ENCODE results near the gene UNC5CL. TPM values are rescaled to one million over a fixed set of nuclear protein-coding genes. Genes with fewer than 3 reads are reported as not detected.

The UNC5CL gene
- total RNA-seq, 3 donors from 2014 or later (not counting 1 experiment from before 2014, with no cell fraction given), result 2.1 to 5.3 (median 4.4) TPM

- Mint-ChIP-seq H3K4me1 (no peaks in the 10 kb centered on the region), H3K27ac (no peak overlapping the region), H3K4me3 (no peak overlapping the region), H3K9me3 (no peaks in the 10 kb centered on the region), H3K27me3 (ENCODE audit: low read depth in 2 of 2) (no peaks in the 10 kb centered on the region), H3K36me3 (no peaks in the 10 kb centered on the region)
- WGBS (ENCODE audit: insufficient coverage), result 94% methylated on average over 13 of the region's 13 CpGs
- no peaks in the 10 kb centered on the region for H3K4me1 ChIP-seq (ENCODE audit: control insufficient read depth, insufficient read depth, low read length)
- no peak overlapping the region for H3K27ac ChIP-seq (ENCODE audit: low read length)
- no peaks in the 10 kb centered on the region for H3K27me3 ChIP-seq (ENCODE audit: control insufficient read depth, insufficient read depth, low read length)
- no peak for TF ChIP-seq CTCF (IDR thresholded peaks at IDR 0.05)
- ATAC-seq, result no peak
- intact Hi-C loops (cut with micrococcal nuclease), result loop anchor here (5.0 kb wide), 1 partner anchor 1055 kb away; no protein-coding TSS in a partner anchor
- H3K36me3 ChIP-seq (ENCODE audit: control insufficient read depth, insufficient read depth, low read length), result no peaks in the 10 kb centered on the region
- no peak for DNase-seq
- no peaks in the 10 kb centered on the region for H3K9me3 ChIP-seq (ENCODE audit: control insufficient read depth, insufficient read depth, low read length)
- no peak overlapping the region for H3K4me3 ChIP-seq (ENCODE audit: low read length)
Measured at GRCh38 chr6:41037107-41037900, 1.7 kb downstream of the UNC5CL start.

GRCh38 chr6:41036601-41037000 is 2.4 kb downstream of the UNC5CL start:
- no peaks in the 10 kb centered on the region for H3K9me3 Mint-ChIP-seq
- no peaks in the 10 kb centered on the region for H3K4me1 Mint-ChIP-seq
- no peaks in the 10 kb centered on the region for H3K27me3 Mint-ChIP-seq (ENCODE audit: low read depth in 2 of 2)
- Histone ChIP-seq H3K27me3 (ENCODE audit: control insufficient read depth, insufficient read depth, low read length) (no peaks in the 10 kb centered on the region), H3K4me1 (ENCODE audit: control insufficient read depth, insufficient read depth, low read length) (no peaks in the 10 kb centered on the region), H3K4me3 (ENCODE audit: low read length) (no peak overlapping the region), H3K36me3 (ENCODE audit: control insufficient read depth, insufficient read depth, low read length) (no peaks in the 10 kb centered on the region), H3K27ac (ENCODE audit: low read length) (no peak overlapping the region), H3K9me3 (ENCODE audit: control insufficient read depth, insufficient read depth, low read length) (no peaks in the 10 kb centered on the region)
- TF ChIP-seq CTCF (IDR thresholded peaks at IDR 0.05), result no peak
- no peak overlapping the region for H3K27ac Mint-ChIP-seq
- DNase-seq (no peak), ATAC-seq (no peak)
- no peaks in the 10 kb centered on the region for H3K36me3 Mint-ChIP-seq
- intact Hi-C loops (cut with micrococcal nuclease), result loop anchor here (5.0 kb wide), 1 partner anchor 1054 kb away; no protein-coding TSS in a partner anchor
- WGBS (ENCODE audit: insufficient coverage), result 84% methylated on average over 2 of the region's 2 CpGs
- H3K4me3 Mint-ChIP-seq, result no peak overlapping the region

- H3K4me1 ChIP-seq (ENCODE audit: control insufficient read depth, insufficient read depth, low read length), result no peaks in the 10 kb centered on the region
- H3K4me1 Mint-ChIP-seq, result no peaks in the 10 kb centered on the region
- no peak overlapping the region for H3K27ac ChIP-seq (ENCODE audit: low read length)
- H3K36me3 Mint-ChIP-seq, result no peaks in the 10 kb centered on the region
- intact Hi-C loops (cut with micrococcal nuclease), result loop anchor here (5.0 kb wide), 1 partner anchor 1054 kb away; no protein-coding TSS in a partner anchor
- ATAC-seq (no peak), DNase-seq (no peak)
- no peak overlapping the region for H3K4me3 ChIP-seq (ENCODE audit: low read length)
- H3K27me3 Mint-ChIP-seq (ENCODE audit: low read depth in 2 of 2), result no peaks in the 10 kb centered on the region
- no peak overlapping the region for H3K4me3 Mint-ChIP-seq
- TF ChIP-seq CTCF (IDR thresholded peaks at IDR 0.05), result no peak
- no peaks in the 10 kb centered on the region for H3K9me3 Mint-ChIP-seq
- no peaks in the 10 kb centered on the region for H3K36me3 ChIP-seq (ENCODE audit: control insufficient read depth, insufficient read depth, low read length)
- H3K27me3 ChIP-seq (ENCODE audit: control insufficient read depth, insufficient read depth, low read length), result no peaks in the 10 kb centered on the region
- no peaks in the 10 kb centered on the region for H3K9me3 ChIP-seq (ENCODE audit: control insufficient read depth, insufficient read depth, low read length)
- WGBS (ENCODE audit: insufficient coverage), result 75% methylated on average over 2 of the region's 3 CpGs
- H3K27ac Mint-ChIP-seq, result no peak overlapping the region
Measured at GRCh38 chr6:41036186-41036585, 2.8 kb downstream of the UNC5CL start.
